ENCODE data around the gene SMARCD3.

Gene SMARCD3

GRCh38 chr7:151246851-151247580 lies 1.5 kb downstream of the SMARCD3 start:
- DNase-seq: no peak

GRCh38 chr7:151246102-151246850 lies 2.2 kb downstream of the SMARCD3 start:
- DNase-seq: no peak

GRCh38 chr7:151245360-151246101 lies 3.0 kb downstream of the SMARCD3 start:
- DNase-seq: peak in 3 of 4 experiments; percentile 34 to 71 (median 35)

- no peak for DNase-seq
Observed at GRCh38 chr7:151244841-151245346, 3.6 kb downstream of the SMARCD3 start.

GRCh38 chr7:151244196-151244840 lies 4.2 kb downstream of the SMARCD3 start:
- DNase-seq: peak in 1 of 4 experiments; percentile 46

DNA sequence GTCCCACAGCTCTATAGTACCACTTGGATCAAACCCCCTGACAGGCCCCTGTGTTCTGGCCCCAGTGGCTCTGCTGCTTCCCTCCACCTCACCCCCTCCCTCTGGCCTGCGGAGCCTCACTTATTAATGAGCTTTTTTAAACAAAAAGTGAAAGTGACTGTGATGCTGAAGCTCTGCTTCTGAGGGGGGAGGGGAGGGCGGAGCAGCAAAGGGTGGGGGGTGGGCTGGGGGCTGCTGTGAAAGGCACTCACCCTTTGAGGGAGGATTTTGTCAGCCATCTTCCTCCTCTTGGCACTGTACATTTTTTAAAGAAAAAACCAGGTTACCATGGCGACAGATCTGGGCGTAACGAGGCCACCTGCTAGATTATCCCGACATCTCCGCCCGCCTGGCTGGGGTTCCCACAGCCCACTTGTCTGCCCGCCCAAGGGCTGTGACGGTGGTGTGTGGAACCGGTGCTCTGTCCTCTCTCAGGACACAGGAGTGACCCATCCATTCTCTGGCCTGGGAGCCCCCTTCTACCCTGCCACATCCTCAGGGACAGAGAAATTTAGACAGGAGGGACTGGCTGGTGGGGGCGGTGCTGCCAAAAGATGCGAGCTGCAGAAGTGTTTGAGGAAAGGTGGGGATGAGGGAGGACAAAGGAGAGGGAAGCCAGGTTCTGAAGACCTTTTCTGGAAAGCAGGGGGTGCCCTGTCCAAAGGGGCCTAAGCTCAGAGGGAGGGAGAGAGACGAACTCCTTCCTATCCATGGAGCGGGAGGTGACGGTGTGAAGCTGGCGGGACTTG lies 4.9 kb downstream of the SMARCD3 start:
- peak in 2 of 4 experiments; percentile 14 to 17 for DNase-seq

DNA sequence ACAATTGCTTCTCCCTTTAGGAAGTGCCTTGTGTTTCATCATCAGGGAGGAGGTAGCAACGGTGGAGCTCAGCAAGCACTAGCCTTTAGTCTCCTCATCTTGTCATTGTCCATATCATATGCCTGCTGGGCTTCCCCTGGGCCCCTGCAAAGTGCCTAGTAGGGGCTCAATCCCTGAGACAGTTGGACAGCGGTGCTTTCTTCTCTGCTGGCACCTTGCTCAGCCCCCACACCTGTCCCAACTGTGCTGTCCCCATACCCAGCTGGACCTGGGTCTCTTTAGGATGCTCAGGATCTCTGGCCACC lies 5.5 kb downstream of the SMARCD3 start:
- DNase-seq: no peak

GRCh38 chr7:151242159-151243044 lies 6.1 kb downstream of the SMARCD3 start:
- DNase-seq: no peak

DNA sequence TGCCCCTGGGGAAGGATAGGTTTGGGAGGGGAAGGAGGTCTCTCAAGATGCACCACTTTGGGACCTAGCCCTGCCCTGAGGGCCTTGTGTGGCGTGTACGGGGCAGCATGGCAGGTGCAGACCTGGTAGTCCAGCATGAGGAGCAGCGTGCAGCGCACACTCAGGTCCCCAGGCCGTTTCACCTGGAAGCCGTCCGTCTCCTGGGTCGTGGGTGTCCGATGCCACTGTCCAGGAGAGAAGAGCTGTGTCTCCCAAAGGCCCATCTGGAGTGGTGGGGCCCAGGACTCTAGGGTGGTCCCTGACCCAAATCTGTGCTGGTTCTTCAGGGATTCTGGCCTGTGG lies 6.8 kb downstream of the SMARCD3 start:
- DNase-seq: no peak

GRCh38 chr7:151240942-151241754 lies 7.3 kb downstream of the SMARCD3 start:
- no peak for DNase-seq

GRCh38 chr7:151240536-151240935 lies 8.0 kb downstream of the SMARCD3 start:
- DNase-seq: no peak

- DNase-seq: no peak
Observed at GRCh38 chr7:151239837-151240459, 8.5 kb downstream of the SMARCD3 start.

- no peak for DNase-seq
Observed at GRCh38 chr7:151238924-151239836, 9.3 kb downstream of the SMARCD3 start.

- no peak for DNase-seq
Observed at GRCh38 chr7:151238190-151238810, 10.2 kb downstream of the SMARCD3 start.

- no peak for DNase-seq
Observed at GRCh38 chr7:151237244-151238189, 11.0 kb downstream of the SMARCD3 start.

- DNase-seq: no peak
Observed at GRCh38 chr7:151236406-151236805, 12.1 kb downstream of the SMARCD3 start.
